ENCODE results near the gene CACNA1S. TPM values are rescaled to one million over a fixed set of nuclear protein-coding genes. Genes with fewer than 3 reads are reported as not detected.

The CACNA1S gene
- total RNA-seq, 1 experiment from 2014 or later: not detected

DNA sequence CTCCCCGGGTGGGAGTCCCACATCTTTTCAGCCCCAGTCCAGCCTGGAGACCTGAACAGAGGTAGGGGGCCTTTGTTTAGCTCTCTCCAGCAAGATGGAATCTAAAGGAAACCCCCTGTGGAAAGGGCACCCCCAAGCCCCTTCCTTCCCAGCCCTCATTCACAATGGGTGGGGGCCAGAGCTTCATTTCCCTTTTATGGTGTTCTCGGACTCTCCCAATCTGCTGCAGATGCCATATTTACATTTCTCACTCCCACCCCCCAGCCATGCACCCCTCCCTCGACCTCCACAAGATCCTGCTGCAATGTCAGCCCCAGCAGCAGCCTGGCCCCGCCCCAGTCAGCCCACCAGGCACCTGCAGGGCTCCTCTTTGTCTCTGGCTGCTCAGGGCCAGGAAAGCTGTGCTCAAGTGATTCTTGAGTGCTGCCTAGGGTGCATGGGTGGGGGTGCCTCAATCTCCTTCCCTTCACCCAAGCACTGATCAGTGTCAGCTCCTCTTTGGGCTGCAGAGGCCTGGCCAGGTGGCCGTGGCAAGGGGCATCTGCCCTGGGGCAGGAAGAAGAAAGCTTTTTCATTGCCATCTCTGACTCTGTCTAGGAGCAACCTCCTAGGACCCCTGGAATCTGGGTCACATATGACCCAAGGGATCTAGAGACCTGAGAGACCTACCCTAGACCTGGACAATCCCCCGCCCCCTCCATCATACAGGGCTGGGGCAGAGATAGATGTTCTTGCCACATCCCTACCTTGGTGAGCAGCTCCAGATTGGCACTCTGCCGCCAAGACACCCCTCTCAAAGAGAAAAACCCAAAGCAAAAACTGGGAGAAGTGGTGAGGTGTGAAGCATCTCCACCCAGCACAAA is 90.4 kb downstream of the CACNA1S start:
- TF ChIP-seq POLR2AphosphoS5 (IDR thresholded peaks at IDR 0.05; ENCODE audit: low read depth, low read length) (no peak), CTCF (IDR thresholded peaks at IDR 0.05) (no peak), SIN3A (IDR thresholded peaks at IDR 0.05; ENCODE audit: borderline replicate concordance, insufficient read depth, low read depth, low read length) (no peak), TCF7L2 (IDR thresholded peaks at IDR 0.05; ENCODE audit: low read depth, low read length) (no peak)
- TF ChIP-seq, protein P1, sequence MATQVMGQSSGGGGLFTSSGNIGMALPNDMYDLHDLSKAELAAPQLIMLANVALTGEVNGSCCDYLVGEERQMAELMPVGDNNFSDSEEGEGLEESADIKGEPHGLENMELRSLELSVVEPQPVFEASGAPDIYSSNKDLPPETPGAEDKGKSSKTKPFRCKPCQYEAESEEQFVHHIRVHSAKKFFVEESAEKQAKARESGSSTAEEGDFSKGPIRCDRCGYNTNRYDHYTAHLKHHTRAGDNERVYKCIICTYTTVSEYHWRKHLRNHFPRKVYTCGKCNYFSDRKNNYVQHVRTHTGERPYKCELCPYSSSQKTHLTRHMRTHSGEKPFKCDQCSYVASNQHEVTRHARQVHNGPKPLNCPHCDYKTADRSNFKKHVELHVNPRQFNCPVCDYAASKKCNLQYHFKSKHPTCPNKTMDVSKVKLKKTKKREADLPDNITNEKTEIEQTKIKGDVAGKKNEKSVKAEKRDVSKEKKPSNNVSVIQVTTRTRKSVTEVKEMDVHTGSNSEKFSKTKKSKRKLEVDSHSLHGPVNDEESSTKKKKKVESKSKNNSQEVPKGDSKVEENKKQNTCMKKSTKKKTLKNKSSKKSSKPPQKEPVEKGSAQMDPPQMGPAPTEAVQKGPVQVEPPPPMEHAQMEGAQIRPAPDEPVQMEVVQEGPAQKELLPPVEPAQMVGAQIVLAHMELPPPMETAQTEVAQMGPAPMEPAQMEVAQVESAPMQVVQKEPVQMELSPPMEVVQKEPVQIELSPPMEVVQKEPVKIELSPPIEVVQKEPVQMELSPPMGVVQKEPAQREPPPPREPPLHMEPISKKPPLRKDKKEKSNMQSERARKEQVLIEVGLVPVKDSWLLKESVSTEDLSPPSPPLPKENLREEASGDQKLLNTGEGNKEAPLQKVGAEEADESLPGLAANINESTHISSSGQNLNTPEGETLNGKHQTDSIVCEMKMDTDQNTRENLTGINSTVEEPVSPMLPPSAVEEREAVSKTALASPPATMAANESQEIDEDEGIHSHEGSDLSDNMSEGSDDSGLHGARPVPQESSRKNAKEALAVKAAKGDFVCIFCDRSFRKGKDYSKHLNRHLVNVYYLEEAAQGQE (IDR thresholded peaks at IDR 0.05; ENCODE audit: insufficient read depth in 1 of 2, low read depth in 2 of 2, low read length in 1 of 2): no peak
- no peak for DNase-seq (ENCODE audit: low read depth, low spot score)
- no peak overlapping the region for H3K27ac ChIP-seq (ENCODE audit: low read length)
- no peaks in the 10 kb centered on the region for H3K4me1 ChIP-seq (ENCODE audit: control insufficient read depth, insufficient read depth, low read length)
- H3K4me3 ChIP-seq (ENCODE audit: low read depth in 2 of 2, low read length in 2 of 2): no peak overlapping the region
- no peaks in the 10 kb centered on the region for H3K36me3 ChIP-seq (ENCODE audit: control insufficient read depth, insufficient read depth, low read length)
- CTCF ChIA-PET: interaction anchor here (0.6 to 0.7 kb wide), 3 partner anchors 12 to 1514 kb away, joined by 3 to 13 read pairs (median 6); no protein-coding TSS in a partner anchor
- no peak for ATAC-seq
- H3K9me3 ChIP-seq (ENCODE audit: control insufficient read depth, insufficient read depth, low read depth, low read length): no peaks in the 10 kb centered on the region
- POLR2A ChIA-PET: no interaction called here
- H3K27me3 ChIP-seq (ENCODE audit: control insufficient read depth, insufficient read depth, low read length): peaks cover 7% of the 10 kb centered on the region; the same call in 1 of the 2 replicates
- intact Hi-C loops (cut with micrococcal nuclease; ENCODE audit: unreplicated experiment) (no loop called here), in situ Hi-C loops (cut with HindIII; ENCODE audit: low pct_unique_long_range_greater_than_20kb, low sequenced_read_pairs) (no loop called here)
- BruUV-seq (replicated peaks): no TSS peak

- ChIA-PET CTCF (interaction anchor here (0.5 to 0.7 kb wide), 9 partner anchors 11 to 1514 kb away, joined by 3 to 13 read pairs (median 4); no protein-coding TSS in a partner anchor), POLR2A (interaction anchor here (0.7 kb wide), 1 partner anchor 262 kb away, joined by 3 read pairs; no protein-coding TSS in a partner anchor)
- Histone ChIP-seq H3K36me3 (ENCODE audit: control insufficient read depth, insufficient read depth, low read length) (no peaks in the 10 kb centered on the region), H3K4me3 (ENCODE audit: low read depth in 2 of 2, low read length in 2 of 2) (no peak overlapping the region), H3K27ac (ENCODE audit: low read length) (no peak overlapping the region), H3K4me1 (ENCODE audit: control insufficient read depth, insufficient read depth, low read length) (no peaks in the 10 kb centered on the region), H3K27me3 (ENCODE audit: control insufficient read depth, insufficient read depth, low read length) (peaks cover 7% of the 10 kb centered on the region), H3K9me3 (ENCODE audit: control insufficient read depth, insufficient read depth, low read depth, low read length) (no peaks in the 10 kb centered on the region)
- no peak for DNase-seq (ENCODE audit: low read depth, low spot score)
- TF ChIP-seq, protein P1 (IDR thresholded peaks at IDR 0.05; ENCODE audit: insufficient read depth in 1 of 2, low read depth in 2 of 2, low read length in 1 of 2): no peak
- TF ChIP-seq POLR2AphosphoS5 (IDR thresholded peaks at IDR 0.05; ENCODE audit: low read depth, low read length) (no peak), TCF7L2 (IDR thresholded peaks at IDR 0.05; ENCODE audit: low read depth, low read length) (no peak), SIN3A (IDR thresholded peaks at IDR 0.05; ENCODE audit: borderline replicate concordance, insufficient read depth, low read depth, low read length) (no peak), CTCF (IDR thresholded peaks at IDR 0.05) (no peak)
- intact Hi-C loops (cut with micrococcal nuclease; ENCODE audit: unreplicated experiment): no loop called here
- in situ Hi-C loops (cut with HindIII; ENCODE audit: low pct_unique_long_range_greater_than_20kb, low sequenced_read_pairs): no loop called here
- ATAC-seq: peak; percentile 55; the same call in 1 of the 2 replicates
- BruUV-seq (replicated peaks): no TSS peak
These were observed 91.3 kb downstream of the CACNA1S start for GRCh38 chr1:201020721-201021629.

Data from Panc1 (cell line).